HG03097 (cell line): ENCODE results near the gene CREB1.

ENCODE experiments used
- ATAC-seq: cut with Tn5 transposase; IDR thresholded peaks from one replicate; pipeline ENCODE4 v1.9.1; 2021; ENCODE audit not compliant: unreplicated experiment, low FRiP score

CREB1 gene

GRCh38 chr2:207534417-207534816 is 4.7 kb downstream of the CREB1 start:
- no peak for ATAC-seq

GRCh38 chr2:207539470-207539869 is 9.7 kb downstream of the CREB1 start:
- no peak for ATAC-seq

- no peak for ATAC-seq
Measured at GRCh38 chr2:207540431-207540830, 10.7 kb downstream of the CREB1 start.

GRCh38 chr2:207541933-207542332 is 12.2 kb downstream of the CREB1 start:
- ATAC-seq = no peak

GRCh38 chr2:207543272-207543671 is 13.5 kb downstream of the CREB1 start:
- no peak for ATAC-seq

- ATAC-seq = no peak
Measured at GRCh38 chr2:207546822-207547221, 17.1 kb downstream of the CREB1 start.

GRCh38 chr2:207549145-207549544 is 19.4 kb downstream of the CREB1 start:
- ATAC-seq = no peak

- no peak for ATAC-seq
Measured at GRCh38 chr2:207558079-207558491, 28.3 kb downstream of the CREB1 start.

- no peak for ATAC-seq
Measured at GRCh38 chr2:207561386-207562080, 31.8 kb downstream of the CREB1 start.

GRCh38 chr2:207565736-207566500 is 36.2 kb downstream of the CREB1 start:
- no peak for ATAC-seq

- no peak for ATAC-seq
Measured at GRCh38 chr2:207567671-207568070, 37.9 kb downstream of the CREB1 start.

- no peak for ATAC-seq
Measured at GRCh38 chr2:207571370-207571769, 41.6 kb downstream of the CREB1 start.

- ATAC-seq = no peak
Measured at GRCh38 chr2:207584952-207585351, 55.2 kb downstream of the CREB1 start.

- ATAC-seq = no peak
Measured at GRCh38 chr2:207587305-207587704, 57.5 kb downstream of the CREB1 start.

GRCh38 chr2:207589143-207589542 is 59.4 kb downstream of the CREB1 start:
- no peak for ATAC-seq

GRCh38 chr2:207593277-207593676 is 63.5 kb downstream of the CREB1 start:
- ATAC-seq = no peak

- ATAC-seq = no peak
Measured at GRCh38 chr2:207594264-207594663, 64.5 kb downstream of the CREB1 start.

GRCh38 chr2:207594731-207595130 is 65.0 kb downstream of the CREB1 start:
- ATAC-seq = no peak

- no peak for ATAC-seq
Measured at GRCh38 chr2:207599636-207600035, 69.9 kb downstream of the CREB1 start.

- no peak for ATAC-seq
Measured at GRCh38 chr2:207600231-207600630, 70.5 kb downstream of the CREB1 start.

GRCh38 chr2:207601774-207602173 is 72.0 kb downstream of the CREB1 start:
- ATAC-seq = no peak

- ATAC-seq = no peak
Measured at GRCh38 chr2:207603486-207603885, 73.7 kb downstream of the CREB1 start.
